Neural progenitor cell (in vitro differentiated cells): ENCODE data around the gene GPRC5B.

Source experiments
- CTCF ChIP-seq: fragments of 200-600 bp; sonication (generic); IDR thresholded peaks from 2 replicates; pipeline ENCODE4 v1.5.1; 2017; ENCODE audit warnings: antibody characterized with exemption, mild to moderate bottlenecking
- EZH2 ChIP-seq: fragments of 200-600 bp; sonication (generic); IDR thresholded peaks from 2 replicates; pipeline ENCODE4 v1.6.1; 2017; ENCODE audit warnings: antibody characterized with exemption, mild to moderate bottlenecking, moderate library complexity
- EZH2phosphoT487 ChIP-seq: fragments of 200-600 bp; sonication (generic); IDR thresholded peaks from 2 replicates; pipeline ENCODE4 v1.6.1; 2017; ENCODE audit warnings: antibody characterized with exemption

GRCh38 chr16:19872935-19873334 lies 11.7 kb downstream of the GPRC5B start:
- no peak for TF ChIP-seq EZH2phosphoT487
- no peak for TF ChIP-seq CTCF
- no peak for TF ChIP-seq EZH2
